NB4 (cell line): ENCODE results near the gene ROBO1.

Experiments used
- DNase-seq: peaks from one replicate; pipeline ENCODE4 v3.0.0; 2010; ENCODE audit warnings: low read depth
- H3K4me3 ChIP-seq: one replicate; pipeline ENCODE4 v1.5.1; 2011; ENCODE audit warnings: mild to moderate bottlenecking, low read depth, low read length, moderate library complexity
- CTCF ChIP-seq: IDR thresholded peaks from one replicate; pipeline ENCODE4 v1.5.1; 2012; ENCODE audit warnings: low read depth, low read length
- MYC ChIP-seq: IDR thresholded peaks from 2 replicates; pipeline ENCODE4 v1.6.1; 2011; ENCODE audit warnings: low read depth, low read length
- POLR2A ChIP-seq: IDR thresholded peaks from 2 replicates; pipeline ENCODE4 v1.6.1; 2011; ENCODE audit warnings: mild to moderate bottlenecking; ENCODE audit not compliant: insufficient read length; ENCODE audit errors: extremely low read depth
- TF ChIP-seq, protein P1 (sequence below): IDR thresholded peaks from 2 replicates; pipeline ENCODE4 v1.6.1; 2011; ENCODE audit warnings: low read depth, low read length

Gene ROBO1

DNA sequence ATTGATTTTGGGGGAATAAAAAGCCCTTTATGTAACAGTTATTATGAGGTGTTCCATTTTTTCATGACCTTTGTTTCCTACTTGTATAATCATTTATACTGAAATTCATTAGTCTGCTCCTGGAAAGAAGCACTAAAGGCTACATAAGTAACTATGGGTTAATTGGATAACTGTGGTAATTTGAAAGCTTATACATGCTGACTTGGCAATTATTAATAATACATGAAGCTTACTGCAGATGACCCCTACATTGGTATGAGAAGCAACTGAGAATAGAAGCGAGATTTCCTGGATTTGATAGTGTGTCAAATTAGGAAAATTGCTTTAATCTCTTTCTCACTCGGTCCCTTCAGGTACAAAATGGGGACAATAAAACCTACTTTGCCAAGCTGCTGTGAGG, 658.0 kb downstream of the ROBO1 start:
- TF ChIP-seq MYC = no peak
- no peak for DNase-seq
- H3K4me3 ChIP-seq = no peak overlapping the region

DNA sequence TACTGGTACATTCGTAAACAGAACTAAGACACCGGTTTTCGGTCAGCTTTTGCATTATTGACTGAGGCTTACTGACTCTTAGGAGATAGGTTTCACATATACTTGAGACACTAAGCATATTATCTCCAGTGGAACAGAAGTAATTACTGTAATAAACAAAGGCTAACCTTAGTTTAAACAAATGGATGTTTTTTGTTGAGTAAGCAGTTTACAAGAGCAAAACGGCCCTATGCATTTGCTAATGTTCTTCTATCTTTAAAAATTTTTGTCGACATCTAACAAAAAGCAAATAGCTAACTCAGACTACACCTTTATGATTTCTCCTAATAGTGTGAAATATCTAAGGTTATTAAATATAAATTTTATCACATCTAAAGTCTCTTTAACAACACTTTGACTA, 664.5 kb downstream of the ROBO1 start:
- TF ChIP-seq CTCF (no peak), MYC (no peak), POLR2A (no peak)
- TF ChIP-seq, protein P1, sequence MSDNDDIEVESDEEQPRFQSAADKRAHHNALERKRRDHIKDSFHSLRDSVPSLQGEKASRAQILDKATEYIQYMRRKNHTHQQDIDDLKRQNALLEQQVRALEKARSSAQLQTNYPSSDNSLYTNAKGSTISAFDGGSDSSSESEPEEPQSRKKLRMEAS = no peak

DNA sequence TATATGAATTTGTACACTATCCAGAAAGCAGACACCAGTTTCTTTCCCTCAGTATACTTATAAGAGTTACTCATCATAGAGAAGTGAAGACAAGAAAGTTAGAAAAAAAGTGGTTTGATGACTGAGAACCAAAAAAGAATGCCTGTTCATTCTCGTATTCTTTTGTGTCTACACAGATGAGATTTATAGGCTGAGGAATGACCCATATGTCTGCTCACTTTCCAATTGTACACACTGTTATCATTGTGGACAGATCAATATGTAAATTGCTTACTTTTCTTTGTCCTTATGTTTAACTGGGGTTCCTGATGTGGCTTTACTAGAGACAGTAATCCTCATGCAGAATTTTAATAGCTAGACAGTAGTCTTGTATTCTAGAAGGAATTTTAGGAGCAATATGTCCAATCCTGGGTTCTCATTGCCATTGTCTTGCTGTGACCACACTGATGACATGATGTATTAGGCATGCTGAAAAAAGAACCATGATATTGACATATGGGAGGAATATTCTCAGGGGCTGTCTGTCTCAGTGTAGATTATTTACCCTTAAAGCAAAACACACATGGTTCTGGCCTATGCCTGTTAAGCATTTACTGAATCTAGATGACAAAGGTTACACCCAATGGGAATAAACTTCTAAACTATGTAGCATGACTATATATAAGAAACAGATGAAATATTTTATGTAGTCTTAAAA, 669.7 kb downstream of the ROBO1 start:
- TF ChIP-seq CTCF (no peak), POLR2A (no peak), MYC (no peak)
- TF ChIP-seq, protein P1 = no peak

More for the DNA sequence above, 664.5 kb downstream of the ROBO1 start:
- H3K4me3 ChIP-seq = no peak overlapping the region
- DNase-seq = no peak

DNA sequence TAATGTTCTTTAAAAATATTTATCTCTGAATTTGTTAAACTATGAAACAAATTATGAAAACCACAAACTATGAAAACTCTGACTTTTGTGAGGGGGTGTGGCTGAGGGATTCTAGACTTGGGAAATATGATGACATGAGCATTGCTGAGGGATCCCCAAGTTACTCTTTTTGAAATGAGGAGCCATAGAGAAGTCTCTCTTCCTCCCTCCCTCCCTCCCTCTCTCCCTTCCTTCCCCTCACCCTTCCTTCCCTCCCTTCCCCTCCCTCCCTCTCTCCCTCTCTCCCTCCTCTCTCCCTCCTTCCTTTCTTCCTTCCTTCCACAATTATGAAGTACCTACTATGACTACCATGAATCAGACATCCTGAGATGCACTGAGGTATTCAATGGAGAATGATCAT, 673.1 kb downstream of the ROBO1 start:
- DNase-seq = no peak
- no peak for TF ChIP-seq POLR2A
- no peak for TF ChIP-seq MYC
- TF ChIP-seq, protein P1 = no peak
- TF ChIP-seq CTCF = no peak
- no peak overlapping the region for H3K4me3 ChIP-seq

More for the DNA sequence above, 669.7 kb downstream of the ROBO1 start:
- no peak for DNase-seq
- H3K4me3 ChIP-seq = no peak overlapping the region

- TF ChIP-seq MYC = no peak
- TF ChIP-seq CTCF = peak; percentile 69
- no peak for TF ChIP-seq POLR2A
- TF ChIP-seq, protein P1 = no peak
- peak; percentile 58 for DNase-seq
- no peak overlapping the region for H3K4me3 ChIP-seq
Observed at GRCh38 chr3:79086514-79086913, 681.3 kb downstream of the ROBO1 start.

DNA sequence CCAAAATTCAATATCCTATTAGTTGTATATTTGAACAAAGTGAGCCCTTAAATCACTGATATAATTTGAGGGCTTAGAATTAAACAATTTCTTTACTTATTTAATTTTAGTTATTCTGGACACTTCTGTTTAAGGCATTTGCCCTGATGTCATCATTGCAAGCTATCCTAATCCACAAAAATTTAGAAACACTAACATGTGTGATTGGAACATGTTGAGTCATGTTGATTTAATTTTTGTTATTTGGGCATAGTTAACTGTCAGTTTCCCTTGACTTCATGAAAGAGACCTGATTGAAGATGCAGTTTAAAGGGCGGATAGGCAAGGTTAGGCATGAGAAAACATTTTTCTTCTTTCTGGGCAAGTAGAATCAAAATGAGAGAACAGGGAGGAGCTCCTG, 682.6 kb downstream of the ROBO1 start:
- no peak for DNase-seq
- TF ChIP-seq, protein P1 = no peak
- TF ChIP-seq POLR2A (no peak), CTCF (no peak), MYC (no peak)
- no peak overlapping the region for H3K4me3 ChIP-seq
